ACC112 (cell line): ENCODE measurements around the gene CNPY1.
"Not testable (repeated sequence)": the region's sequence is repeated elsewhere in the genome, so short reads cannot be mapped to it uniquely, and the experiment has no call there.

Experiments used
- H2AFZ ChIP-seq: fragments of 200-600 bp; sonication (generic); one replicate; pipeline ENCODE4 v1.6.0; 2017; ENCODE audit warnings: antibody characterized with exemption, low read length; ENCODE audit not compliant: unreplicated experiment
- H3K27ac ChIP-seq: fragments of 200-600 bp; sonication (generic); 2 replicates; pipeline ENCODE4 v1.5.1; 2014; ENCODE audit warnings: low read depth, mild to moderate bottlenecking, antibody characterized with exemption, low read length, moderate library complexity
- H3K27me3 ChIP-seq: fragments of 200-600 bp; sonication (generic); 2 replicates; pipeline ENCODE4 v1.6.1; 2014; ENCODE audit warnings: mild to moderate bottlenecking, antibody characterized with exemption, low read length, moderate library complexity, mixed read lengths; ENCODE audit not compliant: insufficient read depth
- H3K36me3 ChIP-seq: fragments of 200-600 bp; sonication (generic); 2 replicates; pipeline ENCODE4 v1.6.1; 2016; ENCODE audit warnings: mild to moderate bottlenecking, antibody characterized with exemption, low read length, moderate library complexity, mixed read lengths; ENCODE audit not compliant: insufficient read depth
- H3K4me1 ChIP-seq: fragments of 200-600 bp; sonication (generic); one replicate; pipeline ENCODE4 v1.6.1; 2016; ENCODE audit warnings: low read length, mixed read lengths; ENCODE audit not compliant: insufficient read depth, unreplicated experiment, control insufficient read depth
- H3K4me3 ChIP-seq: fragments of 200-600 bp; sonication (generic); 2 replicates; pipeline ENCODE4 v1.5.1; 2014; ENCODE audit warnings: mild to moderate bottlenecking, low read depth, low read length
- H3K79me2 ChIP-seq: fragments of 200-600 bp; sonication (generic); one replicate; pipeline ENCODE4 v1.6.0; 2016; ENCODE audit warnings: low read length; ENCODE audit not compliant: control insufficient read depth, unreplicated experiment, insufficient read depth

The CNPY1 gene

GRCh38 chr7:155546449-155546848 lies at the start of gene CNPY1:
CNPY1 (minus strand) TSS chr7:155546559; CDS start chr7:155545929, 630 bp downstream.
- H2AFZ ChIP-seq, H3K4me3 ChIP-seq, H3K79me2 ChIP-seq, H3K27ac ChIP-seq, H3K4me1 ChIP-seq, H3K36me3 ChIP-seq: not testable (repeated sequence)
- peaks cover 22% of the 10 kb centered on the region for H3K27me3 ChIP-seq

DNA sequence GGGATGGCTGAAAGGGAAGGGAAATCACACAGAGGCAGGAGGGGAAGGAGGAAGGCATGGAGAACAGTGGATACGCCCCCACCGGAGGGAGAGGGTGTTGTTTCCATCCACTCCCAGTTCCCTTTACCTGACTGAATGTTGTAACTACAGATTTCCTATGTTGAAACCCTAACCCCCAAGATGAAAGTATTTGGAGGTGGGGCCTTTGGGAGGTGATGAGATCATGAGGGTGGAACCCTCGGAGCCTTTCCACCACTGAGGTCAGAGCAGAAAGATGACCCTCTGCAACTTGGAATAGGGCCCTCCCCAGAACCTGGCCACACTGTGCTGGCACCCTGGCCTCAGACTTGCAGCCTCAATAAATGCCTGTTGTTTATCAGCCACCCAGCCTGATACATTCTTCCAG lies 48.6 kb upstream of the CNPY1 start:
- Histone ChIP-seq H3K4me1 (no peaks in the 10 kb centered on the region), H3K27me3 (peaks cover 14% of the 10 kb centered on the region)

GRCh38 chr7:155594163-155594732 lies 47.9 kb upstream of the CNPY1 start:
- Histone ChIP-seq H3K79me2 (no peaks in the 10 kb centered on the region), H3K36me3 (no peaks in the 10 kb centered on the region), H2AFZ (no peak overlapping the region), H3K27me3 (peaks cover 7% of the 10 kb centered on the region; the same call in 1 of the 2 replicates), H3K27ac (no peak overlapping the region), H3K4me3 (no peak overlapping the region), H3K4me1 (no peaks in the 10 kb centered on the region)

More for the DNA sequence above, 48.6 kb upstream of the CNPY1 start:
- no peak overlapping the region for H2AFZ ChIP-seq
- no peak overlapping the region for H3K4me3 ChIP-seq
- H3K79me2 ChIP-seq, result no peaks in the 10 kb centered on the region
- no peaks in the 10 kb centered on the region for H3K36me3 ChIP-seq
- no peak overlapping the region for H3K27ac ChIP-seq

- Histone ChIP-seq H2AFZ (no peak overlapping the region), H3K27me3 (peaks cover 9% of the 10 kb centered on the region; the same call in 1 of the 2 replicates), H3K27ac (no peak overlapping the region)
Measured at GRCh38 chr7:155593461-155594162, 47.3 kb upstream of the CNPY1 start.

DNA sequence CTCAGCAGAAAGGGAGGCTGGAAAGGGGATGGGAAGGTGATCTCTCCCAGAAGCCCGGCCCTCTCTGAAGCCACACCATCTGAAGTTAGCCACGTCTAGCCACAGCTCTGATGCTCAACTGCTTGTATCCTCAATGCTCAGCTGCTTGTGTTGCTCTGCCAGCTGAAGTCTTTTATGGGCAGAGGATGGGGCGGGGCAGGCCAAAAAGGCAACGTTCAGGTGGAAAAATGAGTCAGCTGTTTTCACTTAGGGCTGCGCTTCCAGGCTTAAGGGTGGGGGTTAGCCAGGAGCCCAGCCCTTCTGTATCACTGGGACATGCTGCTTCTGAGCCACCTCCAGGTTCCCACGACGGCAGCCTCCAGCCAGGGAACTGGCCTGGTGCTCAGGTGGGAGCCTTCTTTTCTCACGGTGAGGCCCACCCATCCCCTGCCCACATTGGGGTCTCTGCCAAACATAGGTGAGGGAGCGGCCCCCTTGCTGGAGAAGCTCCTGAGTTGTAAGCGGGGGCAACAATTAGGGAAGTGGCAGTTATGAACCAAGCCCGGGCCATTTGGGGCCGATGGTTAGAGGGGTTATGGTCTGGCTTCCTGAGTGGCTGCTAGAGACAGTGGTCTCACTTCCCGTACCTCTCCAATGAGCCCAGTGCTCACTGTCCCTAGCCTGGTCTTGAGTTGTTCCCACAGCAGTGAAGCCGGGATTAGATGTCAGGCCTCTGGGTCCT lies 44.9 kb upstream of the CNPY1 start:
- peaks cover 9% of the 10 kb centered on the region; the same call in 1 of the 2 replicates for H3K27me3 ChIP-seq
- H3K27ac ChIP-seq, result no peak overlapping the region
- H3K4me3 ChIP-seq, result no peak overlapping the region
- no peak overlapping the region for H2AFZ ChIP-seq
- H3K79me2 ChIP-seq, result no peaks in the 10 kb centered on the region
- H3K4me1 ChIP-seq, result no peaks in the 10 kb centered on the region
- H3K36me3 ChIP-seq, result no peaks in the 10 kb centered on the region

More at GRCh38 chr7:155593461-155594162, 47.3 kb upstream of the CNPY1 start:
- no peaks in the 10 kb centered on the region for H3K79me2 ChIP-seq
- H3K4me1 ChIP-seq, result no peaks in the 10 kb centered on the region
- H3K4me3 ChIP-seq, result no peak overlapping the region
- H3K36me3 ChIP-seq, result no peaks in the 10 kb centered on the region

DNA sequence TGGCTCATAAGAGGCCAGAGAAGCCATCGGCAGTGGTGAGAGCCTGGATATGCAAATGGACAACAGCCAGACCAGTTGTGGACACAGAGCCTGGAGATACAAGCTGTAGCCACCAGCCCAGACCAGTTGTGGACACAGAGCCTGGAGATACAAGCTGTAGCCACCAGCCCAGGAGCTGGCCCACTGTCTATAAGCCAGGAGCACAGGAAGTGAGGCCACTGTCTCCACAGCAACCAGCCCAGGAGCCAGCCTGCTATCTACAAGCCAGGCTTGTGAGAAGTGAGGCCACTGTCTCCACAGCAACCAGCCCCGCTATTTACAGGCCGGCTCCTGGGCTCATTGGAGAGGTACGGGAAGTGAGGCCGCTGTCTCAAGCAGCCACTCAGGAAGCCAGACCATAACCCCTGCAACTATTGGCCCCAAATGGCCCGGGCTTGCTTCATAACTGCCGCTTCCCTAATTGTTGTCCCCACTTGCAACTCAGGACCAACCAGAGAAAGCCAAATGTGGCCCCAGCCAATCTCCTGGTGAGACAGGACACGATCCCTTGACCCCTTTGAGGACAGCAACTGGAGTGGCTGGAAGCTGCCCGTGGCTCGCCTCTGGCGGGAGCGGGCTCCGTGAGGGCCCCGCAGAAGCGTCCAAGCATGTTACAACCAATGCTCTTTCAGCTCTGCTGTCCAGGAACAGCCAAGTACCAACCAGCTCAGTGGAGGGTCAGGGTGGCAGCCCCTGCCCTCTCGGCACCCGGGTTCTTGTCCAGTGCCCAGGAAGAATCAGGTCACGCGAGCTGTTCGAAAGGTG lies 44.1 kb upstream of the CNPY1 start:
- no peak overlapping the region for H2AFZ ChIP-seq

DNA sequence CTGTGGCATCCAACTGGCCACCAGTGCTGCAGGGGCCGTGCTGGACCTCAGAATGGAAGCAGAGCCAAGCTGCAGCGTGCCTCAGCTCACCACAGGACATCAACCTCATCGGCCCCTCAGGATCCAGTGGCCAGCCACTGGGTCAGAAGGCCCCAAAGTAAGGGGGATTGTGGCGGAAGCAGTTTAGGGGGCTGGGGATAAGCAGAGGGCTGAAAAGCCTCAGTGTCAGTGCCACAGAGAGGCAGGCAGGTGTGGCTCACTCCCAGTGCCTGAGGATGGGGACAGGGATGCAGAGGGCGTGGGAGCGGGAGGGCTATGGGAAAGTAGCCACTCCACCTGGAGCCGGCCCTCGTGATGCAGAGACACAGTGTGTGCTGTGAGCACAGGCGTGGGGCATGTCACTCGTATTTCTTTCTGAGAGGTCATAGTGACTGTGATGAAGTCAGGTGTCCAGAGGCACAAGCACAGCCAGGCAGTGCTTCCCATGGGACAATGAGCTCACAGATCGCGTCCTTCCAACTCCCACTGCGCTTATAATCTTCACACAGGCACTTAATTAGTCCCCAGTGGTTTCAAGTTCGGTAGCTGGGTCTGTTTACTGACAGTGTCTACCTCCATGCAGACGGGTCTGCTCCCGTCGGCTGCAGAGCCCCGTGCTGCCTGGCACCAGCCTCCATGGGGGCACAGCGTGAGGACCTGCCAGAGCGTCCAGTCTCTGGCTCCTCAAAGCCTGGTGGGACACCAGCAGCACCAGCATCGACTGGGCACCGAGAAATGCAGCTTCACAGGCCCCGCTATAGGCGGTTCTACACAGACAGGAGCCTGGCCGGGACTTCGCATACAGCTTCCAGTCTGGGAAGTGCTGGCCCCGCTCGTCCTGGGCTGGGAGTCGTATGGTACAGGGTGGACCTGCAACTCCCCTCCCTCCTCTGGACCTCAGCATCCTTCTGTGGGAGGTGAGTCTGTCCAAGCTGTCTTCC lies 42.9 kb upstream of the CNPY1 start:
- Histone ChIP-seq H3K4me3 (no peak overlapping the region), H3K27me3 (peaks cover 21% of the 10 kb centered on the region), H2AFZ (no peak overlapping the region), H3K27ac (no peak overlapping the region), H3K79me2 (no peaks in the 10 kb centered on the region), H3K36me3 (no peaks in the 10 kb centered on the region), H3K4me1 (peaks cover 5% of the 10 kb centered on the region)

More for the DNA sequence above, 44.1 kb upstream of the CNPY1 start:
- H3K27me3 ChIP-seq, result peaks cover 13% of the 10 kb centered on the region; the same call in 1 of the 2 replicates
- H3K27ac ChIP-seq, result no peak overlapping the region
- H3K4me3 ChIP-seq, result no peak overlapping the region
- no peaks in the 10 kb centered on the region for H3K36me3 ChIP-seq
- no peaks in the 10 kb centered on the region for H3K4me1 ChIP-seq
- no peaks in the 10 kb centered on the region for H3K79me2 ChIP-seq

DNA sequence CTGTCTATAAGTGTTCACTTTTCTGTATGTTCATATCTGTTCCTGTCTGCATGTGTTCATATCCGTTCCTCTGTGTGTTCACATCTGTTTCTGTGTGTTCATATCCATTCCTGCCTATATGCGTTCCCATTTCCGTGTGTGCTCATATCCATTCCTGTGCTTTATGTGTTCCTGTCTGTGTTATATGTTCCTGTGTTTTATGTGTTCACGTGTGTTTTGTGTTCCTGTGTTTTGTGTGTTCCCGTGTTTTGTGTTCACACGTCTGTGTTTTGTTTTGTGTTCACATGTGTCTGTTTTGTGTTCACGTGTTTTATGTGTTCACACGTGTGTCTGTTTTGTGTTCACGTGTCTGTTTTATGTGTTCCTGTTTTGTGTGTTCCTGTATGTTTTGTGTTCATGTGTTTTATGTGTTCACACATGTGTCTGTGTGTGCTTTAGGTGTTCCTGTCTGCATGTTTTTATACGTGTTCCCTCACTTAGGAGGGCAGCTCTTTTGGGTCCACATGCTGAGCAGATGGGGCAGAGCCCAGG lies 42.2 kb upstream of the CNPY1 start:
- no peak overlapping the region for H2AFZ ChIP-seq
- peaks cover 26% of the 10 kb centered on the region for H3K27me3 ChIP-seq
- no peaks in the 10 kb centered on the region for H3K36me3 ChIP-seq
- no peak overlapping the region for H3K4me3 ChIP-seq
- H3K27ac ChIP-seq, result no peak overlapping the region
- H3K79me2 ChIP-seq, result no peaks in the 10 kb centered on the region
- H3K4me1 ChIP-seq, result peaks cover 5% of the 10 kb centered on the region

GRCh38 chr7:155587486-155587885 lies 41.1 kb upstream of the CNPY1 start:
- no peaks in the 10 kb centered on the region for H3K36me3 ChIP-seq
- H3K79me2 ChIP-seq, result no peaks in the 10 kb centered on the region
- peaks cover 27% of the 10 kb centered on the region for H3K27me3 ChIP-seq
- H2AFZ ChIP-seq, result no peak overlapping the region
- no peak overlapping the region for H3K27ac ChIP-seq
- no peak overlapping the region for H3K4me3 ChIP-seq
- peaks cover 5% of the 10 kb centered on the region for H3K4me1 ChIP-seq
